ENCODE results near the gene ZFP90.
"Not testable (repeated sequence)": the region's sequence is repeated elsewhere in the genome, so short reads cannot be mapped to it uniquely, and the experiment has no call there.

Gene ZFP90
- total RNA-seq, result 44.0 to 73.3 (median 55.7) reads per million in 4 donors

DNA sequence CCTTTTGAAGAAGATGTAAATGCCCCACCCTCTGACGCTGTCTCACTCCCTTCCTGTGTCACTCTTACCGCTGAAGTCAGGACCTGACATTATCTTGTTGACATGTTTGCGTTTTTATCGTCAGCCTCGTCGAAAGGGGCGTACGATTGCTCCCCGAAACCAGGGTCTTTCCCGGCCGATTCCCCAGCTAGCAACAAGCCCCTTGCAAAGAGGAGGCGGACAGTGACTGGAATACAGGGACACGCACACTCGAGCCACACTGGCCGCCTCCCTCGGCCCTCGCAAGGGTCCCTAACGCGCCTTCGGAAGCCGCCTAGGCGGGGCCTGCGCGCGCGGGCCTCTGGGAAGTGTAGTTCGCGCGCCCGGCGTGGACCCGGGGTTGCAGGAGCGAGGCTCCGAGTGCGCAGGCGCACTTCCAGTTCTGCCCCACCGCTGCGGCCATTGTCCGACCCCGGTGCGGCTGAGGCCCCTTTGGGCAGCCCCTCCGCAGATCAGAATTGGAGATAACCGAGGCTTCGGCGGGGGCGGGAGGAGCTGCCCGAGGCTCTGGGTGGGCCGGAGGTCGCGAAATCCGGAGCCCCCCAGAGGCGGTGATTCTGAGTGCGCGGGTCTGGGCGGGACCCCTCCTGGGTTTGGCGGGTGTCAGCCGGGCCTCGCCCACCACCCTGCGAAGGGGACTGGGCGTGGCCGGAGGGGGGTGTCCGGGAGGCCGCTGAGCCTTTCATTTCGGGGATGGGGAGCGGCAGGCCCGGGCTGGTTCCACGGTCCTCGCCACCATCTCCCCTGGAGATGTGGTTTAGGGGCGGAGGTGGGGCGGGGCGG lies at the start of gene ZFP90:
Gene ZFP90 (plus strand): TSS at position 412 of the 822 bp plus-strand sequence. CDS start 502 bp downstream, outside the sequence.
- DNase-seq, result peak; percentile 71 to 91 (median 75)

DNA sequence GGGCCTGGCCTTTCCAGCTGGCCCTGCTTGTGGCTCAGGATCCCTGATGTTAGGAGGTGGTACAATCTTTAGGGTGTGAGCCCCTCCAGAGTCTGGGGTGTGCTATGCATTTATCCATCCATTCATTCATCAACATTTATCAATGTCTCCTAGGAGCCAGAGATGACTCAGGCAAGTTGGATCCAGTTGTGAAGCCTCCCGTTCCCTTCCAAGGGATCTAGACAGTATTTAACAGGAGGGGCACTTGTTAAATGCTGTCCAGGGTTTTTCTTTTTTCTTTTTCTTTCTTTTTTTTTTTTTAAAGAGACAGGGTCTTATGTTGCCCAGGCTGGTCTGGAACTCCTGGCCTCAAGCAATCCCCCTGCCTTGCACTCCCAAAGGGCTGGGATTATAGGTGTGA lies 48.7 kb upstream of the ZFP90 start:
- DNase-seq, result no peak

DNA sequence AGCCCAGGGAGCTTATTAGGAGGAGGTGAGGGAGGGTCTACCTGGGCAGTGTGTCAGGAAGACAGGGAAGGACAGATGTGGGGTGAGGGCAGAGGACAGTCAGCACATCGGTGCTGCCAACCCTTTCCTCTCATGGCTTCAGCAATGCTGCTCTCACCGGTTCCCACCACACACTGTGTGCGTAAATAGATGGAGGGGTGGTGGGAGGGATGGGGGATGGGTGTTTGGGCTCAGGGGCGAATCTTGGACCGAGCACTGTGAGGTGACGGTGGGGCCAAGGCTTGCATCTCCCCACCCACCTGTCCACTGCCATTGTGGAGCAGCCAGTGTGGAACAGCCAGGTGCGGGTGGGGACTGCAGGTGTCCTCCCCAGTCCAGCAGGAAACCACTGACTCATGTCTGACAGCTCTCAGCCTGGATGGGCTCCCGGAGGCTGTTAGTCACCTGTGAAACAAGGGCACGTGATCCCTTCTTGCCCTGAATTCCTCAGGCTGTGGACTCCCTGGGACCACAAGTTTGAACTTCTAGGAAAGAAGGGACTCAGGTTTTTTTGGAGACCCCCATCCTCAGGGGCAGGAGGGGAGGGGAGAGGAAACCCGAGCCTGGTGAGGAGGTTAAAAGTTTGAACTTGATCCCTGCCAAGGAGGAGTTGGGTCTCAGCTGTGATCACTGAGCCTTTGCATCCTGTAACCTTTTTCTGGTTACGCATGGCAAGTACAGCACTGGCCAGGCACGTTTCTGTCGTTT lies 48.1 kb upstream of the ZFP90 start:
- no peak for DNase-seq

DNA sequence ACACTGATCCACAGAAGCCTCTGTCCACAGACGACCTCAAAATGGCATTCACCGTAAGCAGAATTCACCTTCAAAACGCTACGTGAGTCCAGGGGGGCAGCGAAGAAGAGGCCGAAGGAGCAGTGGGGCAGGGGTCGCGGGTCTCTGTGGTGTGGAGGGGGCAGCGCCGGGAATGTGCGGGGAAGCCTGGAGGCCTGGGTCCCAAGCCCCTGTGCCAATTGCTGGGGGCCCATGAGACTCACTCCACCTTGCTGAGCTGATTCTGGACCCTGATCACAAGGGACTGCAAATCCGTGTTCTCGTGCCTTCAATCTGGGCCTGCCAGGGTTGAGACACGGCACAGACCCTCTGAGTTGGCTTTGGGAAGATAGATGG lies 47.5 kb upstream of the ZFP90 start:
- no peak for DNase-seq

DNA sequence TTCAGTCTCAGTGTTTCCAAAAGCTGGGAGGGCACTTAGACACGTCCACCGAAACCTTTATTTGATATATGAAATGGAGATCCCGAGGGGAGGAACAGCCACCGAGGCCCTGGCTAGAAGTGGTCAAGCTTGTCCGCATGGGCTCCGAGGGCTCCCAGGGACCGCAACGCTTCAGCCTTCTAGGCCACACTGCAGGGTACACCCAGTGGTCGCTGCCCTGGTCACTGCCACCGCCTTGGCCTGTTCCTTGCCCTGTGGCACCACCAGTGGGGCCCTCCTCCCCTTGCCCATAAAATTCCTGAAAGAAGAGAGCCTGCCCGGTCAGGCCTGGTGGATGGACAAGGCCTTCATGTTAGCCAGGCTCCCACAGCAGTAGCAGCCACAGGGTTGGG lies 46.9 kb upstream of the ZFP90 start:
- no peak for DNase-seq

DNA sequence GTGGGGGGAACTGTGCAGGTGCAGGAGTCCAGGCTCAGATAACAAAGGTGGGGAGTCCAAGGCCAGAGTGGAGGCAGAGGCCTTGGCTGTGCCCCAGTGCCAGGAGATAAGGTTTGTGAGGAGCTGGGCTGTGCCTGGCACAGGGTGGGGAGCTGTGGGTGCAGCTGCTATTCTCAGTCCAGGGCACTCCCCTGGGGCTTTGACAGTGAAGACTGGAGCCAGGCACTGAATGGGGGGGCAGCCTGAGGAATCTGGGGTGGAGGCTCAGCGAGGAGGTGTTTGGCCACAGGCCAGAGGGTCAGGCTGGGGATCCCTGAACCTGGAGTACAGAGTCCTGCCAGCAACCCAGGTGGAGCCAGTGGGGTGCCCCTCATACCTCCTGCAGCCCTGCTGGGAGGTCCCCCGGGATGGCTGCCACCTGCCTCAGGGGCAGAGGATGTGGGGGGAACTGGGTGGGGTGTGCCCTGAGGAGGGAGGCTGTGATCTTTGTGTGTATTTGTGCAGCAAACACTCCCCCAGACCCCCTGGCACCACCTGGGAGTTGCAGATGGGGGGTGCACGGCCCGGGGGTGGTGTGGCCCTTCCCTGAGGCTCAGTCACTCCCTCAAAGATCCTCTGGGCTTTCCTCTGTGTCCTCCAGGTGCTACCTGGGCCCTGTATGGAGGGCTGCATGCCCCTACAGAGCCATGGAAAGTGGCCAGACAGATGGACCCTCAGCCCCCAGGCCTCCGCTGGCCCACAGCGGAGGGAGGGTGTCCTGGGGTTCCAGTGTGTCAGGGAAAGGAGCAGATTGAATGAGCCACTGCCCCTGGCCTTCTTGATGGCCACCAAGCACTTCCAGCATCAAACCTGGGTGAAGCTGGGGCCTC lies 46.3 kb upstream of the ZFP90 start:
- DNase-seq, result no peak

DNA sequence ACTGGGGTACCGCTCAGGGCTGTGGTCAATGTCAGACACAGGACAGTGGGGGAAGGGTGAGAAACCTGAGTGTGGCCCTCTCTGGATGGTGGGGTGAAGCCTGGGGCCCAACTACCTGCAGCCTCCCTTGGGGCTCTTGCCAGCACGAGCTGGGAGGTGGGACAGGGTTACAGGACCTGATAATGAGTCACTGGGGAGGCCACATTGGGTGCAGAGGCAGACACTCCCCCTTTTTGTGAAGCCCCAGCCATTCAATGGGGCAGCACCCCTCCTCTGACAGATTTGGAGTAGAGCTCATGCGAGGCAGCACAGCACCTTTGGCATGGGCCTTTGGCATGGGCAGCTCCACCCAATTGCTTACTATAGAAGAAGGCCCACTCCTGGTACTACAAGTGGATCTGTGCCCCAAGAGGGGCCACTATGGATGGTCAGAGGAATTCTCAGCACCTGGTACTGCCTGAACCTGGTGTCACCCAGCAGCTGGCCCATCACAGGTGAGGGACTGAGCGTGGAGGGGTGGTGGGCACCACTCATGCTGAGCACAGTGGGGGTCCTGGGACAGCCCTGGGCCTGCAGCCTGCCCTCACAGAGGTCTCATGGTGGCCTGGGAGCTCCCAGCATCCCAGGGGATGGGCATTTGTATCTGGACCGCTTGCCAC lies 45.5 kb upstream of the ZFP90 start:
- no peak for DNase-seq

DNA sequence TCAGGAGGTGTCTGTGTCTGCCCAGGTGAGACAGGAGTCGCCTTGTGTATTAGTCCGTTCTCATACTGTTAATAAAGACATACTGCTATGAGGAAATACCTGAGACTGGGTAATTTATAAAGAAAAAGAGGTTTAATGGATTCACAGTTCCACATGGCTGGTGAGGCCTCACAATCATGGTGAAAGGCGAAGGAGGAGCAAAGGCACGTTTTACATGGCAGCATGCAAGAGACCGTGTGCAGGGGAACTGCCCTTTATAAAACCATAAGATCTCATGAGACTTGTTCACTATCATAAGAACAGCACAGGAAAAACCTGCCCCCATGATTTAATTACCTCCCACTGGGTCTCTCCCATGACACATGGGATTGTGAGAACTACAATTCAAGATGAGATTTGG lies 44.8 kb upstream of the ZFP90 start:
- not testable (repeated sequence) for DNase-seq

DNA sequence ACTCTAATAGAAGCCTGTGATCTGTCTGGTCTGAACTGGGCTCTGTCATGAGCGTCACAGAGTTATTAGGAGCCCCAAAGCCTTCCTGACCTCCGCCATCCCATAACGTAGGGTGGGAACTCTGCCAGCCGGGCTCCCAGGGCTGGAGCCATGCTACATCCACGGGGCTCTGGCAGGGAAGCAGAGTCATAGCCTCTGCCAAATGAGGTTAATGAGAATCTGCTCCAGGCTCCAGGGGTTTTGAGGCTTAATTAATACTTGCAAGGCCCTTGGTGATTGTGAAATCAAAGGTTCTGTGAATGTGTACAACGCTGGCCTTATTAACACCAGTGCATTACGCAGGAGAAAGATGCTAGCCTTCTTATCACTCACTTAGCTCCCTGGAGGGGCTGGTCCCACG lies 42.4 kb upstream of the ZFP90 start:
- DNase-seq, result no peak

DNA sequence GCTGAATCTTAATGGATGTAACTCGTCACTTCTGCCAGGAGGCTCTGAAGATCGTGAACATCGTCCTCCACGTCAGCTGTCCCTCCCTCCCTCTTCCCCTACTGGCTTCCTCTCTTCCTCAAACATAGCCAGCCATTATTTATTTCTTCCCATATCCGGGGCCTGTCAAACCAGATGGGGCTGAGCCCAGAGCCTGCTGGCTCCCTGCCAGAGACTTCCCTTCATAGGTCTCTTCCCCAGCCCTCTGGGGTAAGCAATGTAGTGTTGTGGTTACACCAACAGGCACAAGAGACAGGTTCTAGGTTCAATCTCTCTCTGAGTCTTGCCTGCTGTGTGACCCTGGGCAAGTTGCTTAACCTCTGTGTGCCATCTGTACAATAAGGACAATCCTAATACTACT lies 40.1 kb upstream of the ZFP90 start:
- no peak for DNase-seq

DNA sequence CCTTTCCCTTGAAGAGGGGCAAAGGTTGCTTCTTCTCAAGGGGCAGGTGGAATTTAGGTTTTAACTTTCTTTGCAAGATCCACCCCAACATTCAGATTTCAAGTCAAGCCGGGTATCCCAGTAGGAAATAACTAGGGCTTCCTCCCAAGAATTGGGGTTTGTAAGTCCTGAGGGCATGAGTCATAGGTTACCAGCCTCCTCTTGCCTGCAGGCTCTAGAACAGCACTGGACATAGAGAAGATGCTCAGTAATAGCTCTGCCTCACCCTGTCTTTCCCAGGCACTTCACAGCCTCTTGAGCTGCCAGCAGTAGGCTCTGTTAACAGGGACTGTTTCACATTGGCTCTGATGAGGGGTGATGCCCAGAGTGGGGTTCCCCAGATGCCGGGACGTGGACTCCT lies 35.8 kb upstream of the ZFP90 start:
- no peak for DNase-seq

DNA sequence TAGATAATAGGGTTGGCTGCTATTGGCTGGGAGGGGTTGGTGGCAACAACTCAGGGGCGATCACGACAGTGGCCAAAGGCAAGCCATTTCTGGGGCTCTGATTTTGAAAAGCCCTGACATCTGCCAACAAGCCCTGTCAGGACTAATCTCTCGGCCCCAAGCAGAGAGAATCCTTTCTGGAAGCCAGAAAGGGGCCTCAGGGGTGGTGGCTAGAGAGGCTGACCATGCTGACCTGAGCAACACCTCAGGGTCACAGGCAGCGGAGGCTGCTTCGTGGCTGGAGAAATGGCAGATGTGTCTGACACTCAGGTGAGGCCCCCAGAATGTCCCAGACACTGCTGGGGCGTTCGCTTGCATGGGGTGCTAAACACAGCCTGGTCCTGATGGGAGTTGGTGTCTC lies 35.0 kb upstream of the ZFP90 start:
- no peak for DNase-seq

DNA sequence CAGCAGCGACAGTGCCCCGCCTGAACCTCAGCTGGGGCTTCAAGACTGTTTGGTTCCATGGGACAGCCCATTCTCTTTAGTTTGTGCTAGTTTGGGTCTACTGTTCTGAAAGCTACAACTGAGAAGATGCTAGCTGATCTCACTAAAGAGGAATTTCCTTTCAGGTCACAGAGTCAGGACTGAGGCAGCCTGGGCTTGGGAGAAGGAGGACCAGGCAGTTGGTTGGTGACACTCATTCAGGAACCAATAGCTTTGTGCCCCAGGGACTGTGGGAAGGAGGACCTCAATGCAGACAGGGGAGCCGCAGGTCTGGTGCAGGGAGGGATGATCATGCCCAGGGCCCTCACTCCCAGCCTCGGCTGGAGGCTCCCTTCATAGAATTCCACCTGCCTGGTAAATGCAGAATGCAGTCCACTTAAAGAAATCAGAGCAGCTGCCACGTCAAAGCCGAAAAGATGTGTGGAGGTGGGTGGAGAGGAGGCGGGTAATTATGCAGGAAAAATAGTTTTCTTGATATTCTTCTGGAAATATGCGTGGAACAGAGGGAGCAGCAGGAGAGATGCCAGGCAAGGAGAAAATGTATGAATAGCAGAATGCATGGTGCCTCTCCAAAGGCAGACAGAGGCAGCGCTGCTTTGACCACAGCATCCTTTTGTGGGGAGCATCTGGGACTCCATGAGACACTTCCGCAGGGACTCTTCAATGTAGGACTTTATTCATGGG lies 32.6 kb upstream of the ZFP90 start:
- no peak for DNase-seq

DNA sequence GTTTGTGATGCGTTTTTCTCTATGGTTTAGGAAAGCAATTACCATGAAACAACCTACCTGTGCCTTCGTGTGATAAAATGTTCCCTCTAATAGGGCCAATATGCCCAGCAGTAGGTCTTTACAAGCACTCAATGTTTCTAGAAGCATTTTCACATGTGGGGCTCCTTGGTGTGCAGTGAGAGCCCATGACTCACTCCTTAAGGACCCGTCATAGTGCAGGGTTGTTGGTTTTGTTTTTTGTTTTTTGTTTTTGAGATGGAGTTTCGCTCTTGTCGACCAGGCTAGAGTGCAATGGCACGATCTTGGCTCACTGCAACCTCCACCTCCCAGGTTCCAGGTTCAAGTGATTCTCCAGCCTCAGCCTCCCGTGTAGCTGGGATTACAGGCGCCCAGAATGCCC lies 31.1 kb upstream of the ZFP90 start:
- DNase-seq, result no peak

DNA sequence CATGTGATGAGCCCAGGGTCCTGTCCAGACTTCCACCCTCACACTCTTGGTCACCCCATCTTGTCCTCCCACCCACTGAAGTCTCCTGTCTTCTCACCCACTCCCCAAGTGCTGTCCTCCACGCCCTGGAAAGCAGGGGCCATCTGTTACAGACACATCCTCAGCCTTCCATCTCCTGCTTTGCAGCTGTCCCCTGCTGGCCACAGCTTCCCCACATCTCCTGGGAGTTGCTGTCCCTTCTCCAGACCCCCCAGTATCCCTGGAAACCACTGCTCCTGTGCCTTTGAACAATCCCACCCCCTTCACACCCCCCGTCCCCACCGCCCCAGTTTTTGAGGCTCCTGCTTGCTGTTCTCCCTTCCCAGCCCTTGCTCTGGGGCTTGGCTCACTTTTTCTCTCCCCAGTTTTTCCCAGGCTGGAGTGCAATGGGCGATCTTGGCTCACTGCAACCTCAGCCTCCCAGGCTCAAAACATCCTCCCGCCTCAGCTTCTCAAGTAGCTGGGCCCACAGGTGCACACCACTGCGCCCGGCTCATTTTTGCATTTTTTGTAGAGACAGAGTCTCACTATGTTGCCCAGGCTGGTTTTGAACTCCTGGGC lies 30.4 kb upstream of the ZFP90 start:
- DNase-seq, result no peak

DNA sequence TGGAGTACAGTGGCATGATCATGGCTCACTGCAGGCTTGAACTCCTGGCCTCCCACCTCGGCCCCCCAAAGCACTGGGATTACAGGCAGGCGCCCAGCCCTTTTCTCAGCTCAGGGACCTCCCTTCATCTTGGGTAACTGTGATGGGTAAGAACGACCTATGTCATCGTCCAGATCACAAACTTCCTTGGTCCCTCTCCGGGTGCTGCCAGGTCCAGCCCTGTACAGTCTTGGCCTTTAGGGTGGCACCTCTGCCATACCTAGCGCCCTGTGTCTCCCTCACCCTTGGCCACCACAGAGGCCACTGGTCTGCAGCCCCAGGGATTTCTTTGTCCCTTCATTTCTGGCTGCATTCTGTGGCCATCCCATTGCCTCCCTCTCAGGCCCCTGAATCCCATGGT lies 29.7 kb upstream of the ZFP90 start:
- no peak for DNase-seq

DNA sequence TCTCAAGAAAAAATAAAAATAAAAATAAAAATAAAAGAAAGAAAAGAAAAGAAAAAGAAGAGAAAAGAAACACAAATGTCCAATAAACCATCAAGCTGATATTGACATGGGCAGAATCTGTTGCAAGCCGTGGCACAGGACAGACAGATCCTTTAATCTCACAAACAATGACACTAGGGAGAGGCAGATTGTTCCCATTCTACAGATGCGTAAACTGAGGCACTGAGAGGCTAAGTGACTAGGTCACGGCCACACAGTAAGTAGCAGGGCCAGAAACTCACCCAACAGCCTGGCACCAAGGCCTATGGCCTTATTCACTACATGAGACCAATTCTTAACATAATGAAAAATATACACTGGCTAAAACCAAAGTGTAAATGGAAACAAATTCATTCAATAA lies 28.3 kb upstream of the ZFP90 start:
- no peak for DNase-seq

DNA sequence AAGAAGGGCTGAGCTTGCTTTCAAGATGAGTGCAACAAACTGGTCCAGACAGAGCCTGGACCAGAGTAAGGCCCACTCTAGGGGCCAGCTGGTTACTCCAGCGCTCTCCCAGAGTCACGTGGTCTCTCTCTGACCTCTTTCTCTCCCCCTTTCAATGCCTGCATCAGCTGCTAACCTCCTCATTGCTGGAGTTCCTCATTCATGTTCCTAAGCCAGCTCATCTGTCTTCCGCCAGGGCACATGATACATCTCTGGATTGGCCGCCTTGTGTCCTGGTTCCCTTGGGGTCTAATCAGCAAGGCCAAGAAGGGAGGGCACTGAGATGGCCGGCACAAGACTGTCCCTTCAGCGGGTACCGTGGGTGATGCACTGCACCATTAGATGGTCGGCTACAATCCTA lies 26.9 kb upstream of the ZFP90 start:
- DNase-seq, result no peak

DNA sequence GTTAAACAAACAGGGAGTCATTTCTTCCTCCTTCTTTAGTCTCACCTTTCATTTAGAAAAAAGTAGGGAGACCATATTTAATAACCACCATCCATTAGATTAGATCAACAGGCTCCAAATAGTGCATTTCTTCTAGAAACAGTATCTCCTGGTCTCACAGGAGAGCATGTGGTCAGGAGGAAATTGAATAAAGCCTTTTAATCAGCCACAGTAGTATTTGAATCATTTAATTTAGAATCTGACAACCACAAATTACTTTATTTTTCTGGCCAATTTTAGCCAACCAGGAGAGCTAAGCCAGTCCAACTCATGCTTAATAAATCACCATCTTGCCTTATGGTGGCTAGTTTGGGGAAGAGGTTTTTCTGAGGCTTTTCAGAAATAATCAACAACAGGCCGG lies 26.3 kb upstream of the ZFP90 start:
- DNase-seq, result no peak

DNA sequence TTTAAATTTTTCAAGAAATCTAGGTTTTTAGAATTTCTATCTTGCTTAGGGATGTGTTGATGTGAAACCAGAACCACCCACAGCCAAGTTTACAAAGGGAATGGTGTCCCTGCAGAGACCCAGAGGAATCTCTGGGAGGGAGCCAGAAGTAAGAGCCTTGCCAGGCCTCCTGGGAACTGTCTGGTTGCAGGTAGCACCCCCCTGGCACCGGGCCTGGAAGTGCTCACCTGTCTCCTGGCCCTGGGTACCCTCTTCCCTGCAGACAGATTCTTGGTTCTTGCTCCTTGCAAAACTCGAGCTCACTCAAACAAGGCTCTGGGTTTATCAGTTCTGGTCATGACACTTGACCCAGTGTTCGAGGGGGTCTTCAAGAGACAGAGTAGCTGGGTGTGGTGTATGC lies 24.6 kb upstream of the ZFP90 start:
- no peak for DNase-seq

DNA sequence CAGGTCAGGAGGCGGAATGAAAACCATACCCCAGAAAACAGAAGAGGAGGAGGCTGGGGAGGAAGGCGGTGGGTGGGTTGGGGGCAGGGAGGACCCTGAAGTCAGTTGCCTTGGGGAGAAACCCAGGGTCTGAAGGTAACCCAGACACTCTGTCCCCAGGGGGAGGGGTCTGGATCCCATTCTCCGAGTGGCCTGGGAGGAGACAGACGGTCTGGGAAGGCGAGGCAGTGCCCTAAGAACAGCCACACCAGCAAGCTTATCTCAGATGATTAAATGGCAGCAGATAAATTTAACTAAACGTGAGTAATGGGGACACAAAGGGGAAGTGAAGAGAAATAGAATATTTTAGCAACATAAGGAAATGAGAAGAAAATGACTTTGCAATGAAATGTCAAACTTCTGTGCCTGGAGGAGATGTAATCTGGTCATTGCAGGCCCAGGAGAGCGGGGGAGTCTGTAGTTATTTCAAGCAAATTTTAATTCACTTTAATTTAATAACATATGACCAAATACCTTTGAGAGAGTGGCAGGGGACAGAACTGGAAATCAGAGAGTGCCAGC lies 21.4 kb upstream of the ZFP90 start:
- no peak for DNase-seq
